ENCODE measurements around the gene PLA2G7. TPM values are rescaled to one million over a fixed set of nuclear protein-coding genes. Genes with fewer than 3 reads are reported as not detected.

Gene PLA2G7
- total RNA-seq, 2 experiments from 2014 or later: not detected

DNA sequence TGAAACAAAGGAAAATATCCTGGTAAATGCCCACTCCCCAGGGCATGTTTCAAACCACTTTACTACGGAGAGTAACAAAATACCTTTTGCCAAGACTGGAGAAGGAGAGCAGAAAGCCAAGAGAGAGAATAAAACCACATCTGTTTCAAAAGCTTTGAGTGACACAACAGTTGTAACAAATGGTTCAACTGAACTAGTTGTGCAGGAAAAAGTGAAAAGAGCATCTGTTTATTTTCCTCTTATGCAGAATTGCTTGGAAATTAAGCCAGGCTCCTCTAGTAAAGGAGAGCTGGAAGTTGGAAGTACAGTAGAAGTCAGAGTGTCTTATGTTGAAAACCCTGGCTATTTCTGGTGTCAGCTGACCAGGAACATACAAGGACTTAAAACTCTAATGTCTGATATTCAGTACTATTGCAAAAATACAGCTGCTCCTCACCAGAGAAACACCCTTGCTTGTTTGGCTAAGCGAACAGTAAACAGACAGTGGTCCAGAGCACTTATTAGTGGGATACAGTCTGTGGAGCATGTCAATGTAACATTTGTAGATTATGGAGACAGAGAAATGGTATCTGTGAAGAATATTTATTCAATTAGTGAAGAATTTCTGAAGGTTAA is 44.9 kb downstream of the PLA2G7 start:
- H3K36me3 Mint-ChIP-seq (ENCODE audit: low read depth): no peaks in the 10 kb centered on the region
- CTCF ChIA-PET: no interaction called here
- ATAC-seq (no peak), DNase-seq (no peak)
- H3K27me3 Mint-ChIP-seq: no peaks in the 10 kb centered on the region
- no peaks in the 10 kb centered on the region for H3K9me3 Mint-ChIP-seq
- no peaks in the 10 kb centered on the region for H3K4me1 Mint-ChIP-seq (ENCODE audit: low read depth)
- intact Hi-C loops (cut with micrococcal nuclease): no loop called here
- H3K4me3 Mint-ChIP-seq: no peak overlapping the region
- POLR2A ChIA-PET: no interaction called here
- H3K27ac Mint-ChIP-seq: no peak overlapping the region
- TF ChIP-seq, protein P1, sequence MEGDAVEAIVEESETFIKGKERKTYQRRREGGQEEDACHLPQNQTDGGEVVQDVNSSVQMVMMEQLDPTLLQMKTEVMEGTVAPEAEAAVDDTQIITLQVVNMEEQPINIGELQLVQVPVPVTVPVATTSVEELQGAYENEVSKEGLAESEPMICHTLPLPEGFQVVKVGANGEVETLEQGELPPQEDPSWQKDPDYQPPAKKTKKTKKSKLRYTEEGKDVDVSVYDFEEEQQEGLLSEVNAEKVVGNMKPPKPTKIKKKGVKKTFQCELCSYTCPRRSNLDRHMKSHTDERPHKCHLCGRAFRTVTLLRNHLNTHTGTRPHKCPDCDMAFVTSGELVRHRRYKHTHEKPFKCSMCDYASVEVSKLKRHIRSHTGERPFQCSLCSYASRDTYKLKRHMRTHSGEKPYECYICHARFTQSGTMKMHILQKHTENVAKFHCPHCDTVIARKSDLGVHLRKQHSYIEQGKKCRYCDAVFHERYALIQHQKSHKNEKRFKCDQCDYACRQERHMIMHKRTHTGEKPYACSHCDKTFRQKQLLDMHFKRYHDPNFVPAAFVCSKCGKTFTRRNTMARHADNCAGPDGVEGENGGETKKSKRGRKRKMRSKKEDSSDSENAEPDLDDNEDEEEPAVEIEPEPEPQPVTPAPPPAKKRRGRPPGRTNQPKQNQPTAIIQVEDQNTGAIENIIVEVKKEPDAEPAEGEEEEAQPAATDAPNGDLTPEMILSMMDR (IDR thresholded peaks at IDR 0.05): no peak

DNA sequence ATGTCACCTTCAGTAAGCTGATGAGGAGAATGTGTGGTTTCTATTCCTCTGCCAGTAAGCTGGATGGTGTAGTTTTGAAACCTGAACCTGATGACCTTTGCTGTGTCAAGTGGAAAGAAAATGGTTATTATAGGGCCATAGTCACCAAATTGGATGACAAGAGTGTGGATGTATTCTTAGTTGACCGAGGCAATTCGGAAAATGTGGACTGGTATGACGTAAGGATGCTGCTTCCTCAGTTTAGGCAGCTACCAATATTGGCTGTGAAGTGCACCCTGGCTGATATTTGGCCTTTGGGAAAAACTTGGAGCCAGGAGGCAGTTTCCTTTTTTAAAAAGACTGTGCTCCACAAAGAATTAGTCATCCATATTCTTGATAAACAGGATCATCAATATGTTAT is 45.5 kb downstream of the PLA2G7 start:
- Mint-ChIP-seq H3K4me1 (ENCODE audit: low read depth) (no peaks in the 10 kb centered on the region), H3K4me3 (no peak overlapping the region), H3K27ac (no peak overlapping the region), H3K36me3 (ENCODE audit: low read depth) (no peaks in the 10 kb centered on the region), H3K27me3 (no peaks in the 10 kb centered on the region), H3K9me3 (no peaks in the 10 kb centered on the region)
- no peak for DNase-seq
- intact Hi-C loops (cut with micrococcal nuclease): no loop called here
- ChIA-PET POLR2A (no interaction called here), CTCF (no interaction called here)
- no peak for ATAC-seq
- TF ChIP-seq, protein P1 (IDR thresholded peaks at IDR 0.05): no peak

DNA sequence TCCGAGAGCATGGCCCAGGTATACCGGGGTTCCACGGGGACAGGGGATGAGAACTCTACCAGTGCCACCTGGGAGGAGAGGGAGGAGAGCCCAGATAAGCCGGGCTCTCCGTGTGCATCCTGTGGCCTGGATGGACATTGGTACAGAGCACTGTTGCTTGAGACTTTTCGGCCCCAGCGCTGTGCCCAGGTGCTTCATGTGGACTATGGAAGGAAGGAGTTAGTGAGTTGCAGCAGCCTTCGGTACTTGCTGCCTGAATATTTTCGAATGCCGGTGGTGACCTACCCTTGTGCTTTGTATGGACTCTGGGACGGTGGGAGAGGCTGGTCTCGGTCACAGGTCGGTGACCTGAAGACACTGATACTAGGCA is 46.2 kb downstream of the PLA2G7 start:
- Mint-ChIP-seq H3K4me3 (no peak overlapping the region), H3K36me3 (ENCODE audit: low read depth) (no peaks in the 10 kb centered on the region), H3K27me3 (no peaks in the 10 kb centered on the region), H3K9me3 (no peaks in the 10 kb centered on the region), H3K4me1 (ENCODE audit: low read depth) (no peaks in the 10 kb centered on the region), H3K27ac (no peak overlapping the region)
- DNase-seq (no peak), ATAC-seq (no peak)
- intact Hi-C loops (cut with micrococcal nuclease): no loop called here
- ChIA-PET CTCF (no interaction called here), POLR2A (no interaction called here)
- TF ChIP-seq, protein P1 (IDR thresholded peaks at IDR 0.05): no peak

DNA sequence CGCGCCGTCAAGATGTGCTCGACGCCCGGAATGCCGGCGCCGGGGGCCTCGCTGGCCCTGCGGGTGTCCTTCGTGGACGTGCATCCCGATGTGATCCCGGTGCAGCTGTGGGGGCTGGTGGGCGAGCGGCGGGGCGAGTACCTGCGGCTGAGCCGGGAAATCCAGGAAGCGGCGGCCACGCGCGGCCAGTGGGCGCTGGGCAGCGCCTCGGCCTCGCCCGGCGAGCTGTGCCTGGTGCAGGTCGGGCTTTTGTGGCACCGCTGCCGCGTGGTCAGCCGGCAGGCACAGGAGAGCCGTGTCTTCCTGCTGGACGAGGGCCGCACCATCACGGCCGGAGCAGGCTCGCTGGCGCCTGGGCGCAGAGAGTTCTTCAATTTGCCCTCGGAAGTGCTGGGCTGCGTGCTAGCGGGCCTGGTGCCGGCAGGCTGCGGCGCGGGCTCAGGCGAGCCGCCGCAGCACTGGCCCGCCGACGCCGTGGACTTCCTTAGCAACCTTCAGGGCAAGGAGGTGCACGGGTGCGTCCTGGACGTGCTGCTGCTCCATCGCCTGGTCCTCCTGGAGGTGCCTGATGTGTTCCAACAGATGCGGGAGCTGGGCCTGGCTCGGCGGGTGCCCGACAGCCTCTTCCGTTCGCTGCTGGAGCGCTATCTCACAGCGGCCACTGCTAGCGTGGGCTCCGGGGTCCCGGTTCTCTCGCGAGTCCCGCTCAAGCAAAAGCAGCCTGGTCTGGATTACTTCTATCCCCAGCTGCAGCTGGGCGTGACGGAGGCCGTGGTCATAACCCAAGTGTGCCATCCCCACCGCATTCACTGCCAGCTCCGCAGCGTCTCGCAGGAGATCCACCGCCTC is 46.8 kb downstream of the PLA2G7 start:
- DNase-seq: no peak
- no peak for ATAC-seq
- Mint-ChIP-seq H3K4me1 (ENCODE audit: low read depth) (no peaks in the 10 kb centered on the region), H3K27ac (no peak overlapping the region), H3K36me3 (ENCODE audit: low read depth) (no peaks in the 10 kb centered on the region), H3K9me3 (no peaks in the 10 kb centered on the region), H3K27me3 (no peaks in the 10 kb centered on the region), H3K4me3 (no peak overlapping the region)
- TF ChIP-seq, protein P1 (IDR thresholded peaks at IDR 0.05): no peak
- POLR2A ChIA-PET: no interaction called here
- CTCF ChIA-PET: no interaction called here
- intact Hi-C loops (cut with micrococcal nuclease): no loop called here

DNA sequence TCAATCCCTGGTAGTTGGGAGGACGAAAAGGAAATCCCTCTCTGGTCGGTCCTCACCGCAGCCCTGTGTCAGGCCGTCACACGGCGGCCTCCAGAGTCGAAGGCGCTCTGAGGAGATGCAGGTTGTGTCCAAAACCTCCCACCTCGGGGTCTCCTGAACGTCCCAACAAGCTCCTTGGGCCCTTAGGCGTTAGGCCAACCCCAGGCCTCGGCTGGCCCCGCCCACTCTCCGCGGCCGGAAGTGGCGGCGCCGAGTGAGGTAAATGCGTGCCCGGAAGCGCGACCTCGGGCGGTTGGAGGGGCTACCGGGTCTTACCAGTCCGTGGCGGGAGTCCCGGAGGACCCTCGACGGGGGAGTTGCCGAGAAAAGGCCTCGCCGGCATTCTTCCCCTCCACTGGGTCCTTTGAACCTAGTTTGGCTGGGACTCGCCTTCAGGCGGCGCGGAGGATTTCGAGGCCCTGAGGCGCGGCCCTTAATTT is 47.5 kb downstream of the PLA2G7 start, which contains the start of gene TDRD6:
TSS of gene TDRD6 (plus strand) at position 267 of the 479 bp plus-strand sequence. CDS start 244 bp downstream, outside the sequence.
- CTCF ChIA-PET: no interaction called here
- POLR2A ChIA-PET: no interaction called here
- Mint-ChIP-seq H3K36me3 (ENCODE audit: low read depth) (no peaks in the 10 kb centered on the region), H3K4me3 (no peak within 1 kb of the TSS), H3K27me3 (no peaks in the 10 kb centered on the region), H3K4me1 (ENCODE audit: low read depth) (no peaks in the 10 kb centered on the region), H3K9me3 (no peaks in the 10 kb centered on the region), H3K27ac (no peak within 1 kb of the TSS)
- intact Hi-C loops (cut with micrococcal nuclease): no loop called here
- DNase-seq: no peak
- TF ChIP-seq, protein P1 (IDR thresholded peaks at IDR 0.05): no peak
- no peak for ATAC-seq

Data from activated CD8-positive, alpha-beta T cell treated with anti-CD3 and anti-CD28 coated beads for 36 hours (primary cell).